ENCODE data around the gene GEMIN4. TPM values are rescaled to one million over a fixed set of nuclear protein-coding genes. Genes with fewer than 3 reads are reported as not detected.

GEMIN4 gene
- total and polyA plus RNA-seq, 2 experiments from 2014 or later, result 14.1 to 45.0 TPM

DNA sequence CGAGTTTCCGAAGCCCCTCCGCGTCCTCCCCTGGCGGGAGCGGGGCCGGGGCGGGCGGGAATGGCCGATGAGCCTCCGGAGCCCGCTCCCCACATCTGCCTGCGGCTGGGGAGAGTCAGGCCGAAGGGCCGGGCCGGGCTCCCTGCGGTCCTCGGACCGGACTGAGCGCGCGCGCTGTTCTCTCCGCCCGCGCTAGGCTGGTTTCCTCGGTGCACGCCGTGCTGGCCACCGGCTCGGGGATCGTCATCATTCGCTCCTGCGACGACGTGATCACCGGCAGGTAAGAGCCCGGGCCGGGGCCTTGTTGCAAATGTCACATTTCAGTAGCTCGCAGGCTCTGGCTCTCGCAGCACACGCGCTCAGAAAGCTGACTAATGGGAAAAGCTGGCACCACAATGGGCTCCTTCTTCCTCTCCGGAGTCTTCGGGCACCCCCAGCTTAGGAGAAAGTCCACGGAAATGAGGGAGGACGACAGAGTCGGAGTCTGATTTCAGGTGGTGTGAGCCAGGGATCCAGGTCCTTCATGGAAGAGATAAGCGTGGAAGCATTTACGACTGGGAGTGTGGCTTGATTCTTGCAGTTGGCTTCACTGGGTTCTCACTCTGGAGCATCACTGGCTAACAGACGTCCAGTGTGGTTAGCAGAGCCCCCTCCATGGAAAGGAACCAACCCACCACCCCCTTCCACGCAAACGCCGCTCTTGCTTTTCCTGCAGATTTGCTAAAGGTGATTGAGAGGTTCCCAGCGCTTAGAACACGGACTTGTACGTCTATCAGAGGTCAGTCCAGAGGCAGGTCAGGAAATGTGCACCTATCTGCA, 19.0 kb downstream of the GEMIN4 start:
- Histone ChIP-seq H3K27ac (ENCODE audit: low read depth) (no peak overlapping the region), H3K4me2 (peak overlapping the region; percentile 95), H4K20me1 (replicated peaks; ENCODE audit: insufficient read depth) (peaks cover 25% of the 10 kb centered on the region), H3K79me2 (replicated peaks; ENCODE audit: insufficient read depth) (peaks cover 38% of the 10 kb centered on the region), H3K4me1 (ENCODE audit: insufficient read depth) (peaks cover 13% of the 10 kb centered on the region), H3K36me3 (ENCODE audit: insufficient read depth) (no peaks in the 10 kb centered on the region), H2AFZ (peak overlapping the region; percentile 72; the same call in 1 of the 2 replicates), H3K9me2 (ENCODE audit: insufficient read depth) (no peaks in the 10 kb centered on the region), H3K4me3 (peak overlapping the region; percentile 87), H3F3A (replicated peaks; ENCODE audit: low read depth) (0 out of 2 replicates have a peak, but pooled peaks cover 9% of the 10 kb centered on the region), H3K27me3 (ENCODE audit: insufficient read depth) (peaks cover 7% of the 10 kb centered on the region; the same call in 1 of the 2 replicates)
- peak overlapping the region; percentile 92 for H3K4me3 Mint-ChIP-seq
- peak overlapping the region; percentile 70 for H3K27ac Mint-ChIP-seq
- peak; percentile 69 for ATAC-seq
- H3K9me3 Mint-ChIP-seq, result no peaks in the 10 kb centered on the region; the same call in 2 of the 3 replicates
- TF ChIP-seq JUNB (IDR thresholded peaks at IDR 0.05; ENCODE audit: unreplicated experiment), result no peak
- 0 out of 2 replicates have a peak, but pooled peaks have one; percentile 16 for TF ChIP-seq POLR2AphosphoS5 (IDR thresholded peaks at IDR 0.05; ENCODE audit: low read depth)
- peaks cover 49% of the 10 kb centered on the region for H3K36me3 Mint-ChIP-seq (ENCODE audit: low read depth)
- H3K27me3 Mint-ChIP-seq (ENCODE audit: insufficient read depth, low read depth, poor library complexity), result peaks cover 17% of the 10 kb centered on the region
- peaks cover 16% of the 10 kb centered on the region for H3K4me1 Mint-ChIP-seq
- peak; percentile 71 for DNase-seq (ENCODE audit: low spot score)

DNA sequence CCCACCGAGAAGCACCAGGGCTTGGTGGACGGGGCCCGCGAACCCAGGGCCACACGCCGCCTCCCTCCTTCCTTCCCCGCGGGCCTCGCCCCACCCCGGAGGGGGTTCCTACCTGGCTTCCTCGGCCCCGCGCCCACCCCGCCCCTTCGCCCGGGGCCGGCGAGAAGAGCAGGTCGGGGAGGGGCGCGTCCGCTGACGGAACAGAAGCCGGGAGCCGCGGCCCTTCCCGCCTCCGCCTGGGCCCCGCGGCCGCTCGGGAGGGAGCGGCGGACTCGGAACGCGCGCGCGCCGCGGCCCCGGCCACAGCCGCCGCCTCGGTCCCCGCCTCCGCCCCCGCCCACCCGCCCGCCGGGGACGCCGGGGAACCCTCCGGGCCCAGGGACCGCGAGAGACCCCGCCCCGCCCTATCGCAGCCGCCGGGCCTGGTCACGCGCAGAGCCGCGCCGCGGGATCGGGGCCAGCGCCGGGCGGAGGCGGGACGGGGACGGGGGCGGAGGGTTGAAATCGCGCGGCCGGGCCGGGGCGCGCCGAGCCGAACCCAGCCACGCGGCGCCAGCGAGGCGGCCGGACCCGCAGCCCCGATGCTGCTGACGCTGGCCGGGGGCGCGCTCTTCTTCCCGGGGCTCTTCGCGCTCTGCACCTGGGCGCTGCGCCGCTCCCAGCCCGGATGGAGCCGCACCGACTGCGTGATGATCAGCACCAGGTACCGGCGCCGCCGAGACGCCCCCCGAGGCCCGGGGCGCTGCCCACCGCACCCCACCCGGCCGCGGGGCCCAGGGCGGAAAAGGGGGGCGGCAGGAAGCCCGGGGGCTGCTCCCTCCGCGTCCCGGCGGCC, 19.8 kb downstream of the GEMIN4 start, which contains the start of gene TLCD3A:
TSS of gene TLCD3A (plus strand) at position 530 of the 835 bp plus-strand sequence. CDS start at position 582, 52 bp downstream.
- peaks cover 13% of the 10 kb centered on the region for H3K4me1 ChIP-seq (ENCODE audit: insufficient read depth)
- peaks cover 22% of the 10 kb centered on the region for H4K20me1 ChIP-seq (replicated peaks; ENCODE audit: insufficient read depth)
- H3K27ac Mint-ChIP-seq, result peak within 1 kb of the TSS; percentile 70
- H3K4me1 Mint-ChIP-seq, result peaks cover 16% of the 10 kb centered on the region
- no peak within 1 kb of the TSS for H3K27ac ChIP-seq (ENCODE audit: low read depth)
- no peaks in the 10 kb centered on the region for H3K36me3 ChIP-seq (ENCODE audit: insufficient read depth)
- peaks cover 17% of the 10 kb centered on the region for H3K27me3 Mint-ChIP-seq (ENCODE audit: insufficient read depth, low read depth, poor library complexity)
- H3K9me3 Mint-ChIP-seq, result no peaks in the 10 kb centered on the region; the same call in 2 of the 3 replicates
- ATAC-seq, result peak; percentile 64
- DNase-seq (ENCODE audit: low spot score), result peak; percentile 71
- H2AFZ ChIP-seq, result peak within 1 kb of the TSS; percentile 80; the same call in 1 of the 2 replicates
- peaks cover 38% of the 10 kb centered on the region for H3K79me2 ChIP-seq (replicated peaks; ENCODE audit: insufficient read depth)
- H3K4me3 ChIP-seq, result peak within 1 kb of the TSS; percentile 87
- peaks cover 7% of the 10 kb centered on the region; the same call in 1 of the 2 replicates for H3K27me3 ChIP-seq (ENCODE audit: insufficient read depth)
- peak within 1 kb of the TSS; percentile 92 for H3K4me3 Mint-ChIP-seq
- H3K4me2 ChIP-seq, result peak within 1 kb of the TSS; percentile 95
- peaks cover 42% of the 10 kb centered on the region for H3K36me3 Mint-ChIP-seq (ENCODE audit: low read depth)
- 0 out of 2 replicates have a peak, but pooled peaks cover 9% of the 10 kb centered on the region for H3F3A ChIP-seq (replicated peaks; ENCODE audit: low read depth)
- H3K9me2 ChIP-seq (ENCODE audit: insufficient read depth), result no peaks in the 10 kb centered on the region
- TF ChIP-seq STAT1 (IDR thresholded peaks at IDR 0.05; ENCODE audit: unreplicated experiment) (no peak), ZNF331 (CRISPR knock-in tag; IDR thresholded peaks at IDR 0.05; ENCODE audit: low read depth) (no peak), POLR2AphosphoS5 (IDR thresholded peaks at IDR 0.05; ENCODE audit: low read depth) (no peak), JUNB (IDR thresholded peaks at IDR 0.05; ENCODE audit: unreplicated experiment) (no peak), EZH2phosphoT487 (IDR thresholded peaks at IDR 0.05; ENCODE audit: unreplicated experiment) (no peak)
- TF ChIP-seq, protein P1, sequence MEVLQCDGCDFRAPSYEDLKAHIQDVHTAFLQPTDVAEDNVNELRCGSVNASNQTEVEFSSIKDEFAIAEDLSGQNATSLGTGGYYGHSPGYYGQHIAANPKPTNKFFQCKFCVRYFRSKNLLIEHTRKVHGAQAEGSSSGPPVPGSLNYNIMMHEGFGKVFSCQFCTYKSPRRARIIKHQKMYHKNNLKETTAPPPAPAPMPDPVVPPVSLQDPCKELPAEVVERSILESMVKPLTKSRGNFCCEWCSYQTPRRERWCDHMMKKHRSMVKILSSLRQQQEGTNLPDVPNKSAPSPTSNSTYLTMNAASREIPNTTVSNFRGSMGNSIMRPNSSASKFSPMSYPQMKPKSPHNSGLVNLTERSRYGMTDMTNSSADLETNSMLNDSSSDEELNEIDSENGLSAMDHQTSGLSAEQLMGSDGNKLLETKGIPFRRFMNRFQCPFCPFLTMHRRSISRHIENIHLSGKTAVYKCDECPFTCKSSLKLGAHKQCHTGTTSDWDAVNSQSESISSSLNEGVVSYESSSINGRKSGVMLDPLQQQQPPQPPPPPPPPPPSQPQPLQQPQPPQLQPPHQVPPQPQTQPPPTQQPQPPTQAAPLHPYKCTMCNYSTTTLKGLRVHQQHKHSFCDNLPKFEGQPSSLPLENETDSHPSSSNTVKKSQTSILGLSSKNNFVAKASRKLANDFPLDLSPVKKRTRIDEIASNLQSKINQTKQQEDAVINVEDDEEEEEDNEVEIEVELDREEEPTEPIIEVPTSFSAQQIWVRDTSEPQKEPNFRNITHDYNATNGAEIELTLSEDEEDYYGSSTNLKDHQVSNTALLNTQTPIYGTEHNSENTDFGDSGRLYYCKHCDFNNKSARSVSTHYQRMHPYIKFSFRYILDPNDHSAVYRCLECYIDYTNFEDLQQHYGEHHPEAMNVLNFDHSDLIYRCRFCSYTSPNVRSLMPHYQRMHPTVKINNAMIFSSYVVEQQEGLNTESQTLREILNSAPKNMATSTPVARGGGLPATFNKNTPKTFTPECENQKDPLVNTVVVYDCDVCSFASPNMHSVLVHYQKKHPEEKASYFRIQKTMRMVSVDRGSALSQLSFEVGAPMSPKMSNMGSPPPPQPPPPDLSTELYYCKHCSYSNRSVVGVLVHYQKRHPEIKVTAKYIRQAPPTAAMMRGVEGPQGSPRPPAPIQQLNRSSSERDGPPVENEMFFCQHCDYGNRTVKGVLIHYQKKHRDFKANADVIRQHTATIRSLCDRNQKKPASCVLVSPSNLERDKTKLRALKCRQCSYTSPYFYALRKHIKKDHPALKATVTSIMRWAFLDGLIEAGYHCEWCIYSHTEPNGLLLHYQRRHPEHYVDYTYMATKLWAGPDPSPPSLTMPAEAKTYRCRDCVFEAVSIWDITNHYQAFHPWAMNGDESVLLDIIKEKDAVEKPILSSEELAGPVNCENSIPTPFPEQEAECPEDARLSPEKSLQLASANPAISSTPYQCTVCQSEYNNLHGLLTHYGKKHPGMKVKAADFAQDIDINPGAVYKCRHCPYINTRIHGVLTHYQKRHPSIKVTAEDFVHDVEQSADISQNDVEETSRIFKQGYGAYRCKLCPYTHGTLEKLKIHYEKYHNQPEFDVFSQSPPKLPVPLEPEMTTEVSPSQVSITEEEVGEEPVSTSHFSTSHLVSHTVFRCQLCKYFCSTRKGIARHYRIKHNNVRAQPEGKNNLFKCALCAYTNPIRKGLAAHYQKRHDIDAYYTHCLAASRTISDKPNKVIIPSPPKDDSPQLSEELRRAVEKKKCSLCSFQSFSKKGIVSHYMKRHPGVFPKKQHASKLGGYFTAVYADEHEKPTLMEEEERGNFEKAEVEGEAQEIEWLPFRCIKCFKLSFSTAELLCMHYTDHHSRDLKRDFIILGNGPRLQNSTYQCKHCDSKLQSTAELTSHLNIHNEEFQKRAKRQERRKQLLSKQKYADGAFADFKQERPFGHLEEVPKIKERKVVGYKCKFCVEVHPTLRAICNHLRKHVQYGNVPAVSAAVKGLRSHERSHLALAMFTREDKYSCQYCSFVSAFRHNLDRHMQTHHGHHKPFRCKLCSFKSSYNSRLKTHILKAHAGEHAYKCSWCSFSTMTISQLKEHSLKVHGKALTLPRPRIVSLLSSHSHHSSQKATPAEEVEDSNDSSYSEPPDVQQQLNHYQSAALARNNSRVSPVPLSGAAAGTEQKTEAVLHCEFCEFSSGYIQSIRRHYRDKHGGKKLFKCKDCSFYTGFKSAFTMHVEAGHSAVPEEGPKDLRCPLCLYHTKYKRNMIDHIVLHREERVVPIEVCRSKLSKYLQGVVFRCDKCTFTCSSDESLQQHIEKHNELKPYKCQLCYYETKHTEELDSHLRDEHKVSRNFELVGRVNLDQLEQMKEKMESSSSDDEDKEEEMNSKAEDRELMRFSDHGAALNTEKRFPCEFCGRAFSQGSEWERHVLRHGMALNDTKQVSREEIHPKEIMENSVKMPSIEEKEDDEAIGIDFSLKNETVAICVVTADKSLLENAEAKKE (CRISPR knock-in tag; IDR thresholded peaks at IDR 0.05), result no peak
- TF ChIP-seq, protein P2, sequence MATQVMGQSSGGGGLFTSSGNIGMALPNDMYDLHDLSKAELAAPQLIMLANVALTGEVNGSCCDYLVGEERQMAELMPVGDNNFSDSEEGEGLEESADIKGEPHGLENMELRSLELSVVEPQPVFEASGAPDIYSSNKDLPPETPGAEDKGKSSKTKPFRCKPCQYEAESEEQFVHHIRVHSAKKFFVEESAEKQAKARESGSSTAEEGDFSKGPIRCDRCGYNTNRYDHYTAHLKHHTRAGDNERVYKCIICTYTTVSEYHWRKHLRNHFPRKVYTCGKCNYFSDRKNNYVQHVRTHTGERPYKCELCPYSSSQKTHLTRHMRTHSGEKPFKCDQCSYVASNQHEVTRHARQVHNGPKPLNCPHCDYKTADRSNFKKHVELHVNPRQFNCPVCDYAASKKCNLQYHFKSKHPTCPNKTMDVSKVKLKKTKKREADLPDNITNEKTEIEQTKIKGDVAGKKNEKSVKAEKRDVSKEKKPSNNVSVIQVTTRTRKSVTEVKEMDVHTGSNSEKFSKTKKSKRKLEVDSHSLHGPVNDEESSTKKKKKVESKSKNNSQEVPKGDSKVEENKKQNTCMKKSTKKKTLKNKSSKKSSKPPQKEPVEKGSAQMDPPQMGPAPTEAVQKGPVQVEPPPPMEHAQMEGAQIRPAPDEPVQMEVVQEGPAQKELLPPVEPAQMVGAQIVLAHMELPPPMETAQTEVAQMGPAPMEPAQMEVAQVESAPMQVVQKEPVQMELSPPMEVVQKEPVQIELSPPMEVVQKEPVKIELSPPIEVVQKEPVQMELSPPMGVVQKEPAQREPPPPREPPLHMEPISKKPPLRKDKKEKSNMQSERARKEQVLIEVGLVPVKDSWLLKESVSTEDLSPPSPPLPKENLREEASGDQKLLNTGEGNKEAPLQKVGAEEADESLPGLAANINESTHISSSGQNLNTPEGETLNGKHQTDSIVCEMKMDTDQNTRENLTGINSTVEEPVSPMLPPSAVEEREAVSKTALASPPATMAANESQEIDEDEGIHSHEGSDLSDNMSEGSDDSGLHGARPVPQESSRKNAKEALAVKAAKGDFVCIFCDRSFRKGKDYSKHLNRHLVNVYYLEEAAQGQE (IDR thresholded peaks at IDR 0.05; ENCODE audit: unreplicated experiment), result no peak
